A673 (cell line): ENCODE results near the gene SEMA6C.

Experiments
- EZH2 ChIP-seq: fragments of 200-600 bp; sonication (generic); IDR thresholded peaks from 2 replicates; pipeline ENCODE4 v1.6.1; 2017; ENCODE audit warnings: borderline replicate concordance, low read depth, mild to moderate bottlenecking, mixed read lengths, antibody characterized with exemption, low read length; ENCODE audit not compliant: poor library complexity, severe bottlenecking
- TF ChIP-seq, protein P1 (sequence below): fragments of 300-800, 200-600 bp; sonication (generic); conservative IDR thresholded peaks from 2 replicates; pipeline ENCODE4 v1.5.1; 2017; ENCODE audit warnings: low read depth, mild to moderate bottlenecking, antibody characterized with exemption, low read length, moderate library complexity, mixed read lengths

DNA sequence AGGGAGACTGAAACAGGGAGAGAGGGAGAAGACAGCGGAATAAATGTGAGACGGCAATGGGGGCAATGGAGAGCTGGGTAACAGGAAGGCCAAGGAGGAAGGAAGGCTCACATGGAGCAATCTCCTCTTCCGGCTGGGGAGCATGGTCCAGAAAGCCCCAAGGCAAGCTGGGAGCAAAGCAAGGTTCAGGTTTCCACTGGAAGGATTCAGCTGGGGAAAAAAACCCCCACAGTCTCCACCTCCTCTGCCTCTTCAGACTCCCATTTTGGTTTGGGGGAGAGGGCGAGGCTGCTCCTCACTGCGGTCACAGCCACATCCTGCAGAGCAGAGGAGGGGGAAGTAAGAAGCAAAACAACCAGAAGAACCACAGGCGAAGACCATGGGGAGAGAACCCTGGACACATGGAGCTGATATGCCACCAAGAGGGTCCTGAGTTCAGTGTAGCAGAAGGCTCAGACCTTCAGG lies 10.7 kb upstream of the SEMA6C start:
- no peak for TF ChIP-seq EZH2
- TF ChIP-seq, protein P1, sequence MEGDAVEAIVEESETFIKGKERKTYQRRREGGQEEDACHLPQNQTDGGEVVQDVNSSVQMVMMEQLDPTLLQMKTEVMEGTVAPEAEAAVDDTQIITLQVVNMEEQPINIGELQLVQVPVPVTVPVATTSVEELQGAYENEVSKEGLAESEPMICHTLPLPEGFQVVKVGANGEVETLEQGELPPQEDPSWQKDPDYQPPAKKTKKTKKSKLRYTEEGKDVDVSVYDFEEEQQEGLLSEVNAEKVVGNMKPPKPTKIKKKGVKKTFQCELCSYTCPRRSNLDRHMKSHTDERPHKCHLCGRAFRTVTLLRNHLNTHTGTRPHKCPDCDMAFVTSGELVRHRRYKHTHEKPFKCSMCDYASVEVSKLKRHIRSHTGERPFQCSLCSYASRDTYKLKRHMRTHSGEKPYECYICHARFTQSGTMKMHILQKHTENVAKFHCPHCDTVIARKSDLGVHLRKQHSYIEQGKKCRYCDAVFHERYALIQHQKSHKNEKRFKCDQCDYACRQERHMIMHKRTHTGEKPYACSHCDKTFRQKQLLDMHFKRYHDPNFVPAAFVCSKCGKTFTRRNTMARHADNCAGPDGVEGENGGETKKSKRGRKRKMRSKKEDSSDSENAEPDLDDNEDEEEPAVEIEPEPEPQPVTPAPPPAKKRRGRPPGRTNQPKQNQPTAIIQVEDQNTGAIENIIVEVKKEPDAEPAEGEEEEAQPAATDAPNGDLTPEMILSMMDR = no peak
